Kidney epithelial cell (primary cell): ENCODE data around the gene ADAMTS18. TPM values are rescaled to one million over a fixed set of nuclear protein-coding genes. Genes with fewer than 3 reads are reported as not detected.
"Not testable (repeated sequence)": the region's sequence is repeated elsewhere in the genome, so short reads cannot be mapped to it uniquely, and the experiment has no call there.

ENCODE experiments used
- DNase-seq: peaks from one replicate; pipeline ENCODE4 v3.0.0-alpha.2; 2010; ENCODE audit warnings: low read depth
- H3K27me3 ChIP-seq: 2 replicates; pipeline ENCODE4 v1.6.0; 2011; ENCODE audit warnings: low read length; ENCODE audit not compliant: control insufficient read depth, insufficient read depth
- H3K36me3 ChIP-seq: 2 replicates; pipeline ENCODE4 v1.5.1; 2011; ENCODE audit warnings: low read length; ENCODE audit not compliant: control insufficient read depth, insufficient read depth
- H3K4me3 ChIP-seq: 2 replicates; pipeline ENCODE4 v1.5.1; 2011; ENCODE audit warnings: low read depth, mild to moderate bottlenecking, control low read depth, low read length
- total RNA-seq: library from RNA; depleted of rRNA; stranded (reverse); fragments of >200 nt; gene quantifications from 2 replicates; pipeline ENCODE4 v1.2.3, GENCODE V29; 2015
- TF ChIP-seq, protein P1 (sequence below): IDR thresholded peaks from 2 replicates; pipeline ENCODE4 v1.5.1; 2011; ENCODE audit warnings: mild to moderate bottlenecking, moderate library complexity, low read length, control low read depth, inconsistent platforms; ENCODE audit not compliant: insufficient read depth, poor library complexity, severe bottlenecking

The ADAMTS18 gene
- total RNA-seq, 1 donor from 2014 or later, result 2.0 TPM

DNA sequence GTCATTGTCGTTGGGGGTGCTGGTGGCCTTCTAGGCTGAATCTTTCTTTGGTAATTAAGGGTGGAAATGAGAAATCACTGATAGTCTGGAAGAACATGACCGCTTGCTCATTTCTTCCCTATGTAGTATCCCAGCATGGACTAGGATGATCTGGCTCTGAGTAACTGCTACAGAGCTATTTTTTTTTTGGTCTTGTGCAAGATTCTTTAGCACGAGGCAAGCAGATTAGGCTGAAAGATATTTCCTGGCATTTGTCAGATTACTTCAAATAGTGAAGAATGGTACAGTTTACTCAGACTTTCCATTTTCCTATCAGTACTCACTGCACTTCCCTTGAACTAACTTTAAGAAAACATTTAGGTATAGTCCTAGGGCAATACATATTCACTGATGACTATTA lies 146.6 kb downstream of the ADAMTS18 start:
- Histone ChIP-seq H3K36me3 (no peaks in the 10 kb centered on the region), H3K4me3 (no peak overlapping the region), H3K27me3 (no peaks in the 10 kb centered on the region)
- TF ChIP-seq, protein P1, sequence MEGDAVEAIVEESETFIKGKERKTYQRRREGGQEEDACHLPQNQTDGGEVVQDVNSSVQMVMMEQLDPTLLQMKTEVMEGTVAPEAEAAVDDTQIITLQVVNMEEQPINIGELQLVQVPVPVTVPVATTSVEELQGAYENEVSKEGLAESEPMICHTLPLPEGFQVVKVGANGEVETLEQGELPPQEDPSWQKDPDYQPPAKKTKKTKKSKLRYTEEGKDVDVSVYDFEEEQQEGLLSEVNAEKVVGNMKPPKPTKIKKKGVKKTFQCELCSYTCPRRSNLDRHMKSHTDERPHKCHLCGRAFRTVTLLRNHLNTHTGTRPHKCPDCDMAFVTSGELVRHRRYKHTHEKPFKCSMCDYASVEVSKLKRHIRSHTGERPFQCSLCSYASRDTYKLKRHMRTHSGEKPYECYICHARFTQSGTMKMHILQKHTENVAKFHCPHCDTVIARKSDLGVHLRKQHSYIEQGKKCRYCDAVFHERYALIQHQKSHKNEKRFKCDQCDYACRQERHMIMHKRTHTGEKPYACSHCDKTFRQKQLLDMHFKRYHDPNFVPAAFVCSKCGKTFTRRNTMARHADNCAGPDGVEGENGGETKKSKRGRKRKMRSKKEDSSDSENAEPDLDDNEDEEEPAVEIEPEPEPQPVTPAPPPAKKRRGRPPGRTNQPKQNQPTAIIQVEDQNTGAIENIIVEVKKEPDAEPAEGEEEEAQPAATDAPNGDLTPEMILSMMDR, result no peak
- DNase-seq, result peak; percentile 59

DNA sequence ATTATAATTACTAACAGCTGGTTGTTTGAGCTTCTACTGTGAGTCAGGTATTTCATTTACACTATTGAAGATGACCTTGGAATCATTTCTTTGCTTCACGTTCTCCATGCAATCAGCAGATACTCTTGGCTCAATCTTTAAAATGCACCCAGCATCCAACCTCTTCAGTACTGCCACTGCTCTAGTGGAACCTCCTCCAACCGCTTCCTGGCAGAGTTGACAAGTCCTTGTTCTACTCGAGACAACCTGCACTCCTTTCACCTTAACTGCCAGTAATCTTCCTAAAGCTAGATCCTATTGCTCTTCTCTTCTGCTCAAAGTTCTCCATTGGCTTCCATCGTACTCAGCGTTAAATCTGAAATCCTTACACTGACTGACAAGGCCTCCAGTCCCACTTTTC lies 149.2 kb downstream of the ADAMTS18 start:
- Histone ChIP-seq H3K27me3 (no peaks in the 10 kb centered on the region), H3K36me3 (no peaks in the 10 kb centered on the region), H3K4me3 (no peak overlapping the region)
- TF ChIP-seq, protein P1, result no peak
- no peak for DNase-seq

DNA sequence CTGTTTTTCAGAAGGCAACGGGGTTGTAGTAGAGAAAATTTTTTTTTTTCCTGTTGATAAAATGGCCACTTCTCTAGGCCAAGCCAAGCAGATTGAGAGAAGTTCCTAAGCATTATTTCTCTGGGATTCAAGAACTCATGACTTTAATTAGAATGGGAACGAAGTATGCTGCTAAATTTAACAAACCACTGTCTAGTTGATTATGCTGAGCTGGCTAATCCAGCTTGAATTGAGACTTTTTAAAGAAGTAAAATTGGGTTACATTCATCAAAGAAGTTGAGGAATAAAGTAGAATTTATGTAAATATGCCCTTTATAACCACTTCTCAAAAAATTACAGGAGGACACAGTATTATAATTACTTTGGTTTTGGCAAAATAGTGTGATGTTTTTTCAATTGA lies 152.5 kb downstream of the ADAMTS18 start:
- DNase-seq, result no peak
- no peak overlapping the region for H3K4me3 ChIP-seq
- no peaks in the 10 kb centered on the region for H3K36me3 ChIP-seq
- H3K27me3 ChIP-seq, result no peaks in the 10 kb centered on the region
- TF ChIP-seq, protein P1, result no peak

DNA sequence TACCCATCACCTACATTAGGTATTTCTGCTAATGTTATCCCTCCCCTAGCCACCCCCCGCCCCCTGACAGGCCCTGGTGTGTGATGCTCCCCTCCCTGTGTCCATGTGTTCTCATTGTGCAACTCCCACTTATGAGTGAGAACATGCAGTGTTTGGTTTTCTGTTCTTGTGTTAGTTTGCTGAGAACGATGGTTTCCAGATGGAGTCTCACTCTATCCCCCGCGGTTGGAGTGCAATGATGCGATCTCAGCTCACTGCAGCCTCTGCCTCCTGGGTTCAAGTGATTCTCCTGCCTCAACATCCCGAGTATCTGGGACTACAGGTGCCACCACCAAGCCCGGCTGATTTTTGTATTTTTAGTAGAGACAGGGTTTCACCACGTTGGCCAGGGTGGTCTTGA lies 155.5 kb downstream of the ADAMTS18 start:
- not testable (repeated sequence) for H3K27me3 ChIP-seq, DNase-seq, H3K36me3 ChIP-seq, H3K4me3 ChIP-seq

DNA sequence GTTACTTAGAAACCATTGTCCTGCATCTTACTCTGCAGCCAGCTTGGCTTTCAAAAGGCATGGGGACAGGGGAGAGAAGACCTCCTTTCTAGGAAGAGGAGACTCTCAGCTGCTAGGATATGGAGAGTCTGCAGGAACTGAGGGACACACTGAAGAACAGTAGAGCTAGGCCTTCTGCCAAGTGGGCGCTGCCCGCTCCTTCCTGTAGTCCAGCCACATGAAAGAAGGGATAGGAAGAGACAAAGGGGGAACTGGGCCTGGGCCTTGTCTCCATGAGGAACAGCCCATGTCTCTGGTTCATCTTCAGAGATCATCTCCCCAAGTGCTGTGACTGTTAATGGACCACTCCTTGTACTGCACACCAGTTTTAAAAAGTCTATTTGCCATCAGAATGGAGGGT lies 157.3 kb downstream of the ADAMTS18 start:
- DNase-seq, result no peak
- H3K4me3 ChIP-seq, result no peak overlapping the region
- H3K27me3 ChIP-seq, result no peaks in the 10 kb centered on the region
- no peaks in the 10 kb centered on the region for H3K36me3 ChIP-seq
- TF ChIP-seq, protein P1, result no peak

DNA sequence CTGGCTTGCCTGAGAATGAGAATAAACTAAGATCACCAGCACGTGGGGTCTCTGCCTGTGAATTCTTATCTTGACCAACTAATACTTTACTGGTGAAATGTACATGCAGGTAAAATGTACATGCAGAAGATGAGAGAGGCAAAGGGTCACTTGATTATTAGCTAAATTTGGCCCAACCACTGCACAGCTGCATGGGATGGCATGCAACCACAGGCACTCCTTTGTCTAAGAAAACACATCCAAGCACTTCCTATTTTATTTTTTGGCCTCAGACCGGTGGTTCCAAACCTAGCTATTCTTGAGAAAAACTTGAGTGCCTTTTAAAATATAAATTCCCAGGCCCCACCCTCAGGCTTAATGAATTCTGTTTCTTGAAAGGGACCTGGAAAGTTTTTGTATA lies 157.7 kb downstream of the ADAMTS18 start:
- no peaks in the 10 kb centered on the region for H3K36me3 ChIP-seq
- TF ChIP-seq, protein P1, result no peak
- no peak for DNase-seq
- H3K27me3 ChIP-seq, result no peaks in the 10 kb centered on the region
- no peak overlapping the region for H3K4me3 ChIP-seq
